Thyroid gland (tissue), 4 donors: Measurements from ENCODE around the gene ZC3H10.

Experiments used
- POLR2A ChIP-seq, 2 donors: fragments of 450-650 bp; IDR thresholded peaks; one replicate each; pipeline ENCODE4 v1.6.1; 2017; ENCODE audit warnings: antibody characterized with exemption in 2 of 2, mild to moderate bottlenecking in 2 of 2, moderate library complexity in 1 of 2
- TF ChIP-seq, protein P1 (sequence below), 6 experiments: fragments of 200-600 bp in 3 of 6; fragments of 450-650 bp in 3 of 6; sonication (generic) in 3 of 6; IDR thresholded peaks; one replicate each; pipeline ENCODE4 v1.5.1; 2016 to 2019; ENCODE audit warnings: antibody characterized with exemption in 6 of 6, mild to moderate bottlenecking in 2 of 6, inconsistent platforms in 1 of 6, moderate library complexity in 1 of 6

DNA sequence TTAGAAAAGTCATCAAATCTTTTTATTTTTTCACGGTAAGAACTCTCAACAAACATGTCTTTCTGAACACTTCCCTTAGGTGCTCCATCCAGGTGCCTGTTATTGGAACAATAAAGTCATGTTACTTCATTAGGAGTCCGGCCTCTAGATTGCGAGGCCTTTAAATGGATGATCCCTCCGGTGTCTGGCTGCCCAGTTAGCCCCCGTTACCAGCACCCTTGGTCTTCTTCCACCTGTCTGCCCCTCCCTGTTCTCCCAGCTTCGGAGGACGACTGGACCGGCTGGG lies 14.3 kb upstream of the ZC3H10 start:
- TF ChIP-seq, protein P1, sequence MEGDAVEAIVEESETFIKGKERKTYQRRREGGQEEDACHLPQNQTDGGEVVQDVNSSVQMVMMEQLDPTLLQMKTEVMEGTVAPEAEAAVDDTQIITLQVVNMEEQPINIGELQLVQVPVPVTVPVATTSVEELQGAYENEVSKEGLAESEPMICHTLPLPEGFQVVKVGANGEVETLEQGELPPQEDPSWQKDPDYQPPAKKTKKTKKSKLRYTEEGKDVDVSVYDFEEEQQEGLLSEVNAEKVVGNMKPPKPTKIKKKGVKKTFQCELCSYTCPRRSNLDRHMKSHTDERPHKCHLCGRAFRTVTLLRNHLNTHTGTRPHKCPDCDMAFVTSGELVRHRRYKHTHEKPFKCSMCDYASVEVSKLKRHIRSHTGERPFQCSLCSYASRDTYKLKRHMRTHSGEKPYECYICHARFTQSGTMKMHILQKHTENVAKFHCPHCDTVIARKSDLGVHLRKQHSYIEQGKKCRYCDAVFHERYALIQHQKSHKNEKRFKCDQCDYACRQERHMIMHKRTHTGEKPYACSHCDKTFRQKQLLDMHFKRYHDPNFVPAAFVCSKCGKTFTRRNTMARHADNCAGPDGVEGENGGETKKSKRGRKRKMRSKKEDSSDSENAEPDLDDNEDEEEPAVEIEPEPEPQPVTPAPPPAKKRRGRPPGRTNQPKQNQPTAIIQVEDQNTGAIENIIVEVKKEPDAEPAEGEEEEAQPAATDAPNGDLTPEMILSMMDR (IDR thresholded peaks at IDR 0.05) = no peak
- no peak for TF ChIP-seq POLR2A (IDR thresholded peaks at IDR 0.05)
